T-helper 17 cell (primary cell): ENCODE results near the gene RTN4R. TPM values are rescaled to one million over a fixed set of nuclear protein-coding genes. Genes with fewer than 3 reads are reported as not detected.

ENCODE experiments used
- ATAC-seq: fragments of 150-1000 bp; cut with Tn5 transposase; 2 replicates; pipeline ENCODE4 v1.10.0; 2021; ENCODE audit warnings: mild to moderate bottlenecking, moderate library complexity
- DNase-seq, 3 donors: peaks; one replicate each; pipeline versions ENCODE4 v3.0.0 to v3.0.0-alpha.2; 2020 to 2021
- H3K9me3 ChIP-seq: one replicate; pipeline ENCODE4 v1.7.0; 2013; ENCODE audit warnings: low read length, mild to moderate bottlenecking; ENCODE audit not compliant: control insufficient read depth, poor library complexity, severe bottlenecking
- H3K27ac Mint-ChIP-seq: one replicate; pipeline ENCODE4 v1.8.0; 2022; ENCODE audit warnings: mild to moderate bottlenecking, moderate library complexity, mixed read lengths
- H3K27me3 Mint-ChIP-seq: one replicate; pipeline ENCODE4 v1.8.0; 2022; ENCODE audit warnings: mixed read lengths
- H3K36me3 Mint-ChIP-seq: one replicate; pipeline ENCODE4 v1.8.0; 2022; ENCODE audit warnings: low read depth, mixed read lengths
- H3K4me1 Mint-ChIP-seq: one replicate; pipeline ENCODE4 v1.8.0; 2022; ENCODE audit warnings: mild to moderate bottlenecking, mixed read lengths
- H3K4me3 Mint-ChIP-seq: one replicate; pipeline ENCODE4 v1.8.0; 2022; ENCODE audit warnings: mild to moderate bottlenecking, moderate library complexity, mixed read lengths
- total RNA-seq, 4 donors: library from RNA in 2 of 4; stranded (reverse) in 2 of 4; gene quantifications; one replicate each; pipeline ENCODE4 v1.2.3 and lab custom pipeline; 2022 to 2026

RTN4R gene
- total RNA-seq, 2 donors from 2014 or later = 0.68 to 2.1 TPM

DNA sequence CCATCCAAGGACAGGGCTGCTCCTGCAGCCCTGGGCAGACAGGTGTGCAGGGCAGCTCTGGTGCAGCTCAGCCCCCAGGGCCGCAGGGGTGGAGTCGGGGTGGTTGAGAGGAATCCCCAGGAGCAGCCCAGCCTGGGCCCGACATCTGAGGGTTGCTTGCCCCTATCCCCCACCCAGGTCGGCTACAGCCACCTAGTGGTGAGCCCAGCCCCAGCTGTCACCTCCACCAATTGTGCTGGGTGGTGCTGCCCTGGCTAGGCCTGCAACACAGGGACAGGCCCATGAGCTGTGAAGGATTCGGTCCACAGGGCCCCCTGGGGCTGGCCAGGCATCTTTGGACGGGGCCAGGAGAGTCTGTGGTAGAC is 29.6 kb downstream of the RTN4R start:
- DNase-seq (peak in 2 of 3 donors; percentile 25 to 27), ATAC-seq (peak; percentile 66)
- H3K36me3 Mint-ChIP-seq = no peaks in the 10 kb centered on the region
- H3K9me3 ChIP-seq = no peaks in the 10 kb centered on the region
- H3K27ac Mint-ChIP-seq = no peak overlapping the region
- no peak overlapping the region for H3K4me3 Mint-ChIP-seq
- peaks cover 10% of the 10 kb centered on the region for H3K4me1 Mint-ChIP-seq
- H3K27me3 Mint-ChIP-seq = no peaks in the 10 kb centered on the region

DNA sequence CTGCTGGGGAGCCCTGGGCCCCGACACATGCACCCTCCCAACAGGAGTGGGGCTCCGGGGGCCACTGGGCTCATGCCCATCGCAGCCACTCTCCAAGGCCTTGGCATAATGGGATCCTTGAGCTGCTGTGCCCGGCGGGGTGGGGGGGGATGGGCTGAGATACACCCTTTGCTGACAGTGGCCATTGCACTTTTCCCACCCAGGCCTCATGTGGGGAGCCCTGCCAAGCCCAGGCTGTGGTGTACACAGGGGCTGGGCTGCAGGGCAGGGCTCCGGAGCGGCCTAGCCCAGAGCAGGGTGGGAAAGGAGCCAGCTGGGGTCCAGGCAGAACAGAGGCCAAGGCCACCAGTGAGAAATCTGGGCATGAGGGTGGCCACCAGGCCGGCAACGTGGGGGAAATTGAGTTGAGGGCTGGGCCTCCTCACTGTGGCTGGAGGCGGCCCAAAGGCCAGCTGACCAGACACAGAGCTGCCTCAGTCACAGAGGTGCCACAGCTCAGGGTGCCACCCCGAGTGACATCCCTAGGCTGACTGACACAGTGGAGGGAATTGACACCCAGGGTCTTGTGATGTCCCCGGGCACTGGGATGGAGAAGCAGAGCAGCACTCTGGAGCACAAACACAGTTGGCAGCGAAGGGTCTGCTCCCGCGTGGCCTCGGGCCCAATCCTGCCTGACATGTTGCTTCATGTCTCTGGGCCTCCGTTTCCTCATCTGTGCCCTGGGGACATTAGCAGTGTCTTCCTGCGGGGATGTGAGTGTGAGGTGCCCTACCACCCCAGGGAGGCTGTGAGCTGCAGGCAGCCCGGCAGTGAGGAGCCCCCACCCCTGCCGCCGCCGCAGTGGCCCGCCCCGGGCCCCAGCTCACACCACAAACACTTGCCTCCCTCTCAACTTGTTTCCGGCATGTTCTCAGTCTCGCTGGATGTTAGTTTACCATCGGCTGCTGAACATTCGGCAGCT is 30.4 kb downstream of the RTN4R start:
- no peaks in the 10 kb centered on the region for H3K9me3 ChIP-seq
- Mint-ChIP-seq H3K36me3 (no peaks in the 10 kb centered on the region), H3K27me3 (no peaks in the 10 kb centered on the region), H3K27ac (peak overlapping the region; percentile 45), H3K4me1 (peaks cover 7% of the 10 kb centered on the region), H3K4me3 (no peak overlapping the region)
- ATAC-seq = peak; percentile 76
- DNase-seq = peak in 1 of 3 donors; percentile 33

DNA sequence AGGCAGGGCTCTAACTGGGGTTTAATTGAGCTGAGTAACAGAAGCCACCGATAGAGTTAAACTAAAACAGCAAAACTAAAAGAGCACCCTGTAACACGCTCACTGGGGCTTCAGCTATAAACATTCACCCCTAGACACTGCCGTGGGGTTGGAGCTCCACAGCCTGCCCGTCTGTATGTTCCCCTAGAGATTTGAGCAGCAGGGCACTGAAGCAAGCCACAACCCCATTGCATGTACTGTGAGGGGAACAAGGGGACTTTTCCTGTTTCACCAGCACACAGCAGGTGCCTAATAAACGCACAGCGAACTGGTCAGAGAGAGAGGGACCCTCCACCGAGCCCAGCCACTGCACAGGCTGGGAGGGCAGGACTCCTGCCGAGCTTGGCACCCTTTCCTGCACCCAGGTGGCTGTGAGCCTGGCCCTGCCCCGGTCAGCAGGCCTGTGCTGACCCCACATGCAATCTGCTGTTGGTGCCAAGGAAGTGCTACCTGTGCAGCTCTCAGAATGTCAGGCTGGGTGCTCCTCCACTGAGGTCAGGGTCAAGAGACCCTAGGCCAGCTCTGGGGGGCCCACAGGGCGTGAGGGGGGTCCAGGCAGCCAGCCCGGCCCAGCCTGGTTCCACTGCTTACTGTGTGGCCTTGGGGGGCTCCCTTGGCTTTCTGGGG is 31.9 kb downstream of the RTN4R start:
- no peak overlapping the region for H3K4me3 Mint-ChIP-seq
- no peaks in the 10 kb centered on the region for H3K36me3 Mint-ChIP-seq
- ATAC-seq = no peak
- DNase-seq = no peak
- no peaks in the 10 kb centered on the region for H3K9me3 ChIP-seq
- no peaks in the 10 kb centered on the region for H3K27me3 Mint-ChIP-seq
- H3K27ac Mint-ChIP-seq = peak overlapping the region; percentile 45
- no peaks in the 10 kb centered on the region for H3K4me1 Mint-ChIP-seq

DNA sequence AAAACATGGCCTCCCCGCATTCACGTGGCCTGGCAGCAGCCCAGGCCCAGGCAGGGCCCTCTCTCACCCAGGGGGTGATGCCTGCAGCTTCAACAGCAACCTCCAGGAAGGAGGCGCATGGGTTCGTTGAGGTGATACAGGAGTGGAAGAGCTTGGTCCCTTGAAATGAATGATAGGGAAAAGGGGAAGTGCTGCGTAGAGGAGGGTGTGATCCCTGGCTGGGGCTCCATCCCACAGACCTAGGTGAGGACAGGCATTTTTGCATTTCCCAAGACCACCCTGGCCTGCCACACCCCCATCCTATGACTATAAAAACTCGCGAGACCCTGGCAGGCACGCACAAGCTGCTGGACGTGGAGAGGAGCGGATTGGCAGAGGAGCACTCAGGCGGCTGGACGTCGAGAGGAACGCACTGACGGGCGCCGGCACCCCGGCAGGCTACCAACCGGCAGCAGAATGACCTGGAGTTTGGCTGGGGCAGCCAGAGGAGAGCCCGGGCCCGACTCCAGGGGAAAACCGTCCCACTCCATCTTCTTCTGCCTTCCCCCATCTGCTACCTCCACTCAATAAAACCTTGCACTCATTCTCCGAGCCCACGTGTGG is 32.6 kb downstream of the RTN4R start:
- Mint-ChIP-seq H3K27ac (no peak overlapping the region), H3K36me3 (no peaks in the 10 kb centered on the region), H3K4me1 (no peaks in the 10 kb centered on the region), H3K4me3 (no peak overlapping the region), H3K27me3 (no peaks in the 10 kb centered on the region)
- DNase-seq = no peak
- H3K9me3 ChIP-seq = no peaks in the 10 kb centered on the region
- no peak for ATAC-seq

DNA sequence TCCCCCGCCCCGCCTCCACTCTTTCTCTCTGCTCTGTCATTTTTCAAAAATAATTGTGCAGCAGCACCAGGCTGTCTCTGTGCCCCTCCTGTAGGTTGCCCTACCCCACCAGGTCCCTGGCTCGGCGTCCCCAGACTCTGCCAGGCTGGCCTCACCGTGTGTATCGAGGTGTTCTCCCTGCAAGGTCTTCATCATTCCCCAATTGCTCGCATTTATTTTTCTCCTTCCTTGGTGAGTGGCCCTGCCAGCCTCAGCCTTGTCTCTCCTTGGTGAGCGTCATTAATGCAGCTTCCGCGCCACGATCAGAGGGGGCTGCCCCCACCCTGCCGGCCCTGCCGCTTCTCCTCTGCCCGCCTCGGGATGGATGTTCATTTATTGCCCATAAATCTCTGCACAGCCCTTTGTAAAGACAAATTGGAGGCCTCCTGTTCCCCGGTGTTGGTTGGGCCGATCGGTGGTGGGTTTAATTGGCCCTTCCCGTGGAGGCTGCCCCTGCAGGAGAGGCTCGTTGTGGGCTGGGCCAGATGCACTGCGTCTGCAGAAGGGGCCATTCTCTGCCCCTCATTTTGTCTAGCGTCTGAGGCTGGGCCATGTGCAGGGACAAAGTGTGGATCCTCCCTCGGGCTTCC is 33.2 kb downstream of the RTN4R start:
- no peak overlapping the region for H3K4me3 Mint-ChIP-seq
- no peaks in the 10 kb centered on the region for H3K4me1 Mint-ChIP-seq
- H3K27me3 Mint-ChIP-seq = no peaks in the 10 kb centered on the region
- no peak for ATAC-seq
- no peaks in the 10 kb centered on the region for H3K9me3 ChIP-seq
- DNase-seq = no peak
- no peaks in the 10 kb centered on the region for H3K36me3 Mint-ChIP-seq
- no peak overlapping the region for H3K27ac Mint-ChIP-seq

DNA sequence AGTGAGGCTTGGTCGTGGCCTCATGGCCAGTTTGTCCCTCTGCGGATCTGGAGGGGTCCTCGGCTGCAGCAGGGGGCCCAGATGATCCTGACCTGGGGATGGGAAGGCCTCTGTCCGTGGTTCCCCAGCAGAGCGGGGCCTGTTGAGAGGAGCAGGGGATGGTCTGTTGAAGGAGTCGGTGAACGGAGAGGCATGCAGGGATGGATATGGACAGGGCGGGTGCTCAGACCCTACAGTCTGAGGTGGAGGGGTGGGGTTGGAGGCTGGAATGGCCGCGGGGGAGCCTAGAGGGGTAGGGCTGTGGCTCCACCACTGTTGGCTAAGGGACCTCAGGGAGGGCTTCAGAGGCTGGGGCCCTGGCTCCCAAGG is 33.8 kb downstream of the RTN4R start:
- no peaks in the 10 kb centered on the region for H3K4me1 Mint-ChIP-seq
- DNase-seq (no peak), ATAC-seq (no peak)
- no peak overlapping the region for H3K4me3 Mint-ChIP-seq
- no peaks in the 10 kb centered on the region for H3K27me3 Mint-ChIP-seq
- no peaks in the 10 kb centered on the region for H3K9me3 ChIP-seq
- no peaks in the 10 kb centered on the region for H3K36me3 Mint-ChIP-seq
- no peak overlapping the region for H3K27ac Mint-ChIP-seq

DNA sequence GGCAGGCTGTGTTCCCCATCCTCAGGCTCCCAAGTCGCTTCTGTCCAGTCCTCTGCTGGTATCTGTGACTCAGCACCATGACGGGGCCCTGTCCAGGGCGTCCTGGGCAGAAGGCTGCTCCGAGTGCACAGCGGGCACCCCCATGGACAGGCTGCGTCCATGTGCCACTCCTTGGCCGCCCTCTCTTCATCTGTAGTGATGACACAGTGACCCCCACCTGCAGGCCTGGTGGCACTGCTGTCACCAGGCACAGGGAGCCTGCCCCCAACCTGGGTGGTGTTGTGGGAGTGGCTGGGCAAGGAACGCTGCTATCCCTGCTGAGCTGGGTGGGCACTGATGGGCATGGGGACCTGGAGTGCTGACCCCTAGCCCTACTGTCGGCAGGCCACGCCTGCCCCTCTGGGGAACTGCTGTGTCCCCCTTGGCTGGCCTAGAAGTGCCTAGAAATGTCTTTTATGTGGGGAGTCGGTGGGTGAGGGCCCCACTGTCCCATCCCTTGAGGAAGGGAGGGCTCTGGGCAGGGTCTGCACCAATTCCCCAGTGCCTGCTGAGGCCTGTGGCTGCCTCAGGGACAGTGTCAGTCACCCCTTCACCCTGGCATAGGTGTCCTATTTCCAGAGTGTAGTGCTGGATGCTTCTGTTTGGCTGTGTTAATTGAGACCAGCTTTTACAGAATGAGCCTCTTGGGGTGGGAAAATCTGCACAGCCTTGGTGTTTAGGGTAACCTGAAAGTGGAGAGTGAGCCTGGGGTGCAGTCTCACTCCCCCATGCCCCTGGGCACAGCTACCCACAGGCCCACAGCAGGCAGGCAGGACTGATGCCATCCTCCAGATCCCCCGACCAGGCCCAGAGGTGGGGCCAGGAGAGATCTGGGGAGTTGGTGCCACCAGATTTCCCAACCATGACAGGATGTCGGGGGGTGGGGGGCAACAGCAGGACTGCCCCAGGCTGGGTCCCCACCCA is 34.5 kb downstream of the RTN4R start:
- no peak for ATAC-seq
- Mint-ChIP-seq H3K36me3 (no peaks in the 10 kb centered on the region), H3K27me3 (no peaks in the 10 kb centered on the region), H3K4me3 (no peak overlapping the region), H3K27ac (no peak overlapping the region), H3K4me1 (no peaks in the 10 kb centered on the region)
- DNase-seq = no peak
- no peaks in the 10 kb centered on the region for H3K9me3 ChIP-seq

DNA sequence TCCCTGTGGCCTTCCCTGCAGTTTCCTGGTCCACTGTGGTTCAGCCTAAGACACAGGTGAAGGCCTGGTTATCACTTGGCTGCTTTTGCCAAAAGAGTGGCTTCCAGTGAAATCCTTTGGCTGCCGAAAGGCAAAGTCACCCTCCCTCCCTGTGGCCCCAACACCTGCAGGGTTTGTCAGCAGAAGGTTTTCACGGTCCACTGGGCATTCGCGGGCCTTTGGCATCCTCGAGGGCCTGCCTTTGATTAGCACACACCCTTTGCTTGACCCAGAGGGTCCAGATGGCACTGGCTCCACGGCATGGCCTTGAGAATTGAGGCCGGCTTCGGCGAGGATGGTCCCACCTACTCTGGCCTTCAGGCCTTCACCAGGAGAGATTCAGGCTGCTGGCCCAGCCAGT is 35.3 kb downstream of the RTN4R start:
- Mint-ChIP-seq H3K27me3 (no peaks in the 10 kb centered on the region), H3K27ac (no peak overlapping the region), H3K4me1 (no peaks in the 10 kb centered on the region), H3K4me3 (no peak overlapping the region), H3K36me3 (no peaks in the 10 kb centered on the region)
- DNase-seq (no peak), ATAC-seq (no peak)
- H3K9me3 ChIP-seq = no peaks in the 10 kb centered on the region

DNA sequence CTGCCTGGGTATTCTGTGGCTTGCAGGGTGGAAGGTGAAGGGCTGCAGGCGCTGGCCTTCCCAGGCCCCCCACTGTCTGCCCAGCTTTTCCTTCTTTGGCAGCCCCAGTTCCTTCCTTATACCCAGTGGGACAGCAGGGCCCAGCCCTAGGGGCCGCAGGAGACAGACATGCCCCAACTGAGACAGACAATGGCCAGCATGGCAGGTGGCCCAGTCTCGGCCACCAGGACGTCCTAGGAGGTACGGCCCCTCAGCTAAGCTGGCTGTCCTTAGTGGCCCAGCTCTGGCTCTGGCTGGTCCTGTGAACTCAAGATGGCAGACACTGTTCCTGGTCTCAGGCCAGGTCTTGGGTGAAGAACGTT is 35.9 kb downstream of the RTN4R start:
- ATAC-seq (no peak), DNase-seq (no peak)
- no peak overlapping the region for H3K27ac Mint-ChIP-seq
- H3K36me3 Mint-ChIP-seq = no peaks in the 10 kb centered on the region
- H3K27me3 Mint-ChIP-seq = no peaks in the 10 kb centered on the region
- H3K4me3 Mint-ChIP-seq = no peak overlapping the region
- no peaks in the 10 kb centered on the region for H3K4me1 Mint-ChIP-seq
- H3K9me3 ChIP-seq = no peaks in the 10 kb centered on the region

DNA sequence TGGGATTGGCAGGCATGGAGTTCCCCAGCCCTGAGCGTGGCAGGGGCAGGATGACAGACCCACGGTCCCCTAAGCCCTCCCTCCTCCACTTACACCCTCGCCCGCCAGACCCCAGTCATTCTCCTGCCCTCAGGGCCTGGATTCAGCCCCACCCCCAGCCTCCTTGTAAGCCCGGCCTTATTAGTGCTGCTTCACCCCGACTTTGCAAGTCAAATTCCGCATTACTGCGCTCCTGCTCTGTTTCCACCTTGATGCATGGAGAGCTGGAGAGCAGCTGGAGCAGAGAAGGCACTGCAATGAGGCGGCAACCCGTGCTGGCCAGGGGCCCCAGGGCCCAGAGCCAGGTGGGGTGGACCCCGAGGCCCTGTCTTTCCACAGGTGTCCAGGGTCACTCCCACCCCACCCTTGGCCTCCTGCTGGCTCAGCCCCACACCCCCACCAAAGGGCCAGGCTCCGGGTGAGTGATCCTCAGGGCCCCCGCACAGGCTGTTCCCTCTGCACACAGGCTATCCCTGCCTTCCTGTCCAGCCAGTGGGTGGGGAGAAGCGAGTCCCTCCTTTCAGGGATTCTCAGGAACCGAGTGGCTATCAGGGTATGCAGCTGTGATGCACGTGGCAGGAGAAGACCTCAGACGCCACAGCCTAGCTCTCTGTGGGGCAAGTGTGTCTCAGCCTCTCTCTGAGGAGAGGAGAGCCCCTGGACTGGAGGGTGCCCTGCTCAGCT is 36.4 kb downstream of the RTN4R start:
- H3K36me3 Mint-ChIP-seq = no peaks in the 10 kb centered on the region
- H3K4me1 Mint-ChIP-seq = no peaks in the 10 kb centered on the region
- H3K27ac Mint-ChIP-seq = no peak overlapping the region
- DNase-seq (no peak), ATAC-seq (no peak)
- no peaks in the 10 kb centered on the region for H3K9me3 ChIP-seq
- H3K4me3 Mint-ChIP-seq = no peak overlapping the region
- no peaks in the 10 kb centered on the region for H3K27me3 Mint-ChIP-seq

DNA sequence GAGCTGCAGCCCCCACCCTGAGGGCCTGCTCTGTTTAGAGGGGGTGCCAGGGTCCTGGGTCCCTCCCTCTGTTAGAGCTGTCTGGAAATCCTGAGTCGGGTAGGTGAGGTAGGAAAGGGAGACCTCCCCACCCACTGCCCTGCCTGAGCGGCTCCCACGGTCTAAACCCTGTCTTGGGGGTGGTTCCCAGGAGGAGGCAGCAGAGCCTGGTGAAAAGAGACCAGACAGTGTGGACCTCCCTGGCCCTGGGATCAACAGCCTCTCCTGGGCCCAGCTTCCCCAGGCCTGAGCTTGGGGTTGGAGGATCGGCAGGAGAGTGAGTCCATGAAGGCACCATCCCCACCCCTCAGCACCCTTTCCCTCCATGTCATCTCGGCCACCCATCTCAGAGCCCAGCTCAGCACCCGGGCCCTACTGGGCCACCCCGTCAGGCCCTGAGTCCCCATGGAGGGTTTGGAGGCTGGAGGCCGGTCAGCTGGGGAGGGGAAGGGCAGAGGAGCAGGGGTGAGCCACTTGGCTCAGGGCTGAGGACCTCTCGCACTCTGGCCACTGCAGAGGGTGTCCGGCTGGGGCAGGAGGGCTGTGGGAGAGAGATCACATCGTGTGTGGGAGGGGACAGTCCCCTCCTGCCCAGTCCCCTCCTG is 37.2 kb downstream of the RTN4R start:
- Mint-ChIP-seq H3K4me3 (no peak overlapping the region), H3K27ac (no peak overlapping the region), H3K4me1 (no peaks in the 10 kb centered on the region), H3K27me3 (no peaks in the 10 kb centered on the region), H3K36me3 (no peaks in the 10 kb centered on the region)
- H3K9me3 ChIP-seq = no peaks in the 10 kb centered on the region
- DNase-seq (no peak), ATAC-seq (no peak)
